Activated naive CD8-positive, alpha-beta T cell treated with anti-CD3 and anti-CD28 coated beads for 36 hours (primary cell): ENCODE results near the gene GET4. TPM values are rescaled to one million over a fixed set of nuclear protein-coding genes. Genes with fewer than 3 reads are reported as not detected.
A peak's percentile ranks its signal among the peaks of the same experiment; 100 is the strongest.
"Not testable (repeated sequence)": the region's sequence is repeated elsewhere in the genome, so short reads cannot be mapped to it uniquely, and the experiment has no call there.

Source experiments
- DNase-seq: peaks from one replicate; pipeline ENCODE4 v3.0.0; 2021
- H3K27ac Mint-ChIP-seq: one replicate; pipeline ENCODE4 v1.8.0; 2022; ENCODE audit warnings: mild to moderate bottlenecking, moderate library complexity, mixed read lengths
- H3K27me3 Mint-ChIP-seq: one replicate; pipeline ENCODE4 v1.8.0; 2022; ENCODE audit warnings: mild to moderate bottlenecking, mixed read lengths
- H3K36me3 Mint-ChIP-seq: one replicate; pipeline ENCODE4 v1.8.0; 2021; ENCODE audit warnings: mild to moderate bottlenecking, mixed read lengths
- H3K4me1 Mint-ChIP-seq: one replicate; pipeline ENCODE4 v1.8.0; 2021; ENCODE audit warnings: mixed read lengths
- H3K4me3 Mint-ChIP-seq: one replicate; pipeline ENCODE4 v1.8.0; 2022; ENCODE audit warnings: mild to moderate bottlenecking, moderate library complexity, mixed read lengths
- H3K9me3 Mint-ChIP-seq: one replicate; pipeline ENCODE4 v1.8.0; 2022; ENCODE audit warnings: mixed read lengths
- total RNA-seq, 2 experiments: library from RNA; stranded (reverse); gene quantifications; one replicate each; pipeline ENCODE4 v1.2.3, GENCODE V29; 2021

Gene GET4
- total RNA-seq, 2 experiments from 2014 or later = 35.2 to 39.6 TPM

- no peaks in the 10 kb centered on the region for H3K27me3 Mint-ChIP-seq
- H3K9me3 Mint-ChIP-seq = no peaks in the 10 kb centered on the region
- DNase-seq = no peak
- no peak overlapping the region for H3K4me3 Mint-ChIP-seq
- H3K4me1 Mint-ChIP-seq = no peaks in the 10 kb centered on the region
- H3K27ac Mint-ChIP-seq = no peak overlapping the region
- H3K36me3 Mint-ChIP-seq = peaks cover 16% of the 10 kb centered on the region
These were observed 34.4 kb upstream of the GET4 start for GRCh38 chr7:841943-842342.

- DNase-seq = no peak
- Mint-ChIP-seq H3K27me3 (no peaks in the 10 kb centered on the region), H3K9me3 (no peaks in the 10 kb centered on the region), H3K36me3 (peaks cover 15% of the 10 kb centered on the region), H3K27ac (no peak overlapping the region), H3K4me1 (no peaks in the 10 kb centered on the region), H3K4me3 (no peak overlapping the region)
These were observed 33.8 kb upstream of the GET4 start for GRCh38 chr7:842431-843031.

GRCh38 chr7:843230-843629 lies 33.1 kb upstream of the GET4 start:
- Mint-ChIP-seq H3K4me3 (no peak overlapping the region), H3K9me3 (no peaks in the 10 kb centered on the region), H3K27ac (no peak overlapping the region), H3K4me1 (no peaks in the 10 kb centered on the region), H3K27me3 (no peaks in the 10 kb centered on the region), H3K36me3 (peaks cover 17% of the 10 kb centered on the region)
- DNase-seq = no peak

GRCh38 chr7:844043-844442 lies 32.3 kb upstream of the GET4 start:
- H3K4me3 Mint-ChIP-seq = no peak overlapping the region
- H3K4me1 Mint-ChIP-seq = no peaks in the 10 kb centered on the region
- H3K36me3 Mint-ChIP-seq = peaks cover 20% of the 10 kb centered on the region
- H3K9me3 Mint-ChIP-seq = no peaks in the 10 kb centered on the region
- H3K27ac Mint-ChIP-seq = no peak overlapping the region
- DNase-seq = no peak
- no peaks in the 10 kb centered on the region for H3K27me3 Mint-ChIP-seq

- Mint-ChIP-seq H3K4me3 (no peak overlapping the region), H3K4me1 (no peaks in the 10 kb centered on the region), H3K9me3 (no peaks in the 10 kb centered on the region), H3K27me3 (no peaks in the 10 kb centered on the region), H3K27ac (no peak overlapping the region), H3K36me3 (peaks cover 21% of the 10 kb centered on the region)
- DNase-seq = no peak
These were observed 31.8 kb upstream of the GET4 start for GRCh38 chr7:844514-844913.

- Mint-ChIP-seq H3K36me3 (peaks cover 17% of the 10 kb centered on the region), H3K4me1 (no peaks in the 10 kb centered on the region), H3K9me3 (no peaks in the 10 kb centered on the region), H3K27me3 (no peaks in the 10 kb centered on the region), H3K4me3 (no peak overlapping the region), H3K27ac (no peak overlapping the region)
- DNase-seq = no peak
These were observed 31.3 kb upstream of the GET4 start for GRCh38 chr7:845091-845490.

- H3K27ac Mint-ChIP-seq = peak overlapping the region; percentile 16
- H3K4me3 Mint-ChIP-seq = no peak overlapping the region
- no peaks in the 10 kb centered on the region for H3K27me3 Mint-ChIP-seq
- no peaks in the 10 kb centered on the region for H3K4me1 Mint-ChIP-seq
- H3K9me3 Mint-ChIP-seq = no peaks in the 10 kb centered on the region
- no peak for DNase-seq
- H3K36me3 Mint-ChIP-seq = peaks cover 17% of the 10 kb centered on the region
These were observed 30.6 kb upstream of the GET4 start for GRCh38 chr7:845731-846130.

GRCh38 chr7:846958-847650 lies 29.2 kb upstream of the GET4 start:
- H3K4me1 Mint-ChIP-seq, H3K27me3 Mint-ChIP-seq, H3K9me3 Mint-ChIP-seq, H3K4me3 Mint-ChIP-seq, DNase-seq, H3K27ac Mint-ChIP-seq: not testable (repeated sequence)
- peaks cover 16% of the 10 kb centered on the region for H3K36me3 Mint-ChIP-seq

GRCh38 chr7:847728-848127 lies 28.6 kb upstream of the GET4 start:
- peaks cover 15% of the 10 kb centered on the region for H3K36me3 Mint-ChIP-seq
- DNase-seq, H3K27ac Mint-ChIP-seq, H3K9me3 Mint-ChIP-seq, H3K4me3 Mint-ChIP-seq, H3K4me1 Mint-ChIP-seq, H3K27me3 Mint-ChIP-seq: not testable (repeated sequence)

GRCh38 chr7:849145-849544 lies 27.2 kb upstream of the GET4 start:
- H3K36me3 Mint-ChIP-seq = peaks cover 15% of the 10 kb centered on the region

GRCh38 chr7:849781-850180 lies 26.6 kb upstream of the GET4 start:
- no peaks in the 10 kb centered on the region for H3K9me3 Mint-ChIP-seq
- no peaks in the 10 kb centered on the region for H3K27me3 Mint-ChIP-seq
- H3K36me3 Mint-ChIP-seq = peaks cover 18% of the 10 kb centered on the region

More at GRCh38 chr7:849145-849544, 27.2 kb upstream of the GET4 start:
- H3K27me3 Mint-ChIP-seq = no peaks in the 10 kb centered on the region
- no peaks in the 10 kb centered on the region for H3K9me3 Mint-ChIP-seq
- H3K27ac Mint-ChIP-seq = no peak overlapping the region
- no peak overlapping the region for H3K4me3 Mint-ChIP-seq
- no peak for DNase-seq
- no peaks in the 10 kb centered on the region for H3K4me1 Mint-ChIP-seq

GRCh38 chr7:851204-851603 lies 25.1 kb upstream of the GET4 start:
- Mint-ChIP-seq H3K4me3 (no peak overlapping the region), H3K4me1 (no peaks in the 10 kb centered on the region), H3K27ac (no peak overlapping the region), H3K36me3 (peaks cover 14% of the 10 kb centered on the region), H3K27me3 (no peaks in the 10 kb centered on the region), H3K9me3 (no peaks in the 10 kb centered on the region)
- no peak for DNase-seq

More at GRCh38 chr7:849781-850180, 26.6 kb upstream of the GET4 start:
- no peak for DNase-seq
- Mint-ChIP-seq H3K27ac (no peak overlapping the region), H3K4me3 (no peak overlapping the region), H3K4me1 (no peaks in the 10 kb centered on the region)

GRCh38 chr7:853366-854117 lies 22.8 kb upstream of the GET4 start:
- H3K9me3 Mint-ChIP-seq = no peaks in the 10 kb centered on the region
- peaks cover 10% of the 10 kb centered on the region for H3K36me3 Mint-ChIP-seq
- no peak overlapping the region for H3K4me3 Mint-ChIP-seq
- H3K27ac Mint-ChIP-seq = no peak overlapping the region
- H3K4me1 Mint-ChIP-seq = no peaks in the 10 kb centered on the region
- no peaks in the 10 kb centered on the region for H3K27me3 Mint-ChIP-seq
- DNase-seq = no peak

- Mint-ChIP-seq H3K27ac (no peak overlapping the region), H3K4me1 (no peaks in the 10 kb centered on the region), H3K9me3 (no peaks in the 10 kb centered on the region), H3K4me3 (no peak overlapping the region), H3K36me3 (peaks cover 9% of the 10 kb centered on the region), H3K27me3 (no peaks in the 10 kb centered on the region)
- DNase-seq = no peak
These were observed 22.1 kb upstream of the GET4 start for GRCh38 chr7:854118-854775.

GRCh38 chr7:855686-856369 lies 20.5 kb upstream of the GET4 start:
- no peaks in the 10 kb centered on the region for H3K4me1 Mint-ChIP-seq
- H3K4me3 Mint-ChIP-seq = no peak overlapping the region
- no peaks in the 10 kb centered on the region for H3K9me3 Mint-ChIP-seq
- no peaks in the 10 kb centered on the region for H3K27me3 Mint-ChIP-seq
- no peak for DNase-seq
- no peak overlapping the region for H3K27ac Mint-ChIP-seq
- H3K36me3 Mint-ChIP-seq = peaks cover 11% of the 10 kb centered on the region
